Right lobe of liver (tissue), 6 donors: ENCODE results near the gene MIDN. TPM values are rescaled to one million over a fixed set of nuclear protein-coding genes. Genes with fewer than 3 reads are reported as not detected.

Experiments
- ATAC-seq, 4 donors: fragments of 200-7000 bp; cut with Tn5 transposase; one replicate each; pipeline ENCODE4 v1.9.1; 2020; ENCODE audit warnings: mild to moderate bottlenecking in 4 of 4, moderate library complexity in 4 of 4
- DNase-seq, 3 donors: peaks; one replicate each; pipeline ENCODE4 v3.0.0-alpha.2; 2020
- H3K27ac ChIP-seq, 3 donors: fragments of 200-600 bp; one replicate each; pipeline ENCODE4 v1.8.0; 2022
- H3K27me3 ChIP-seq, 2 donors: fragments of 200-600 bp; one replicate each; pipeline ENCODE4 v1.8.0; 2022
- H3K36me3 ChIP-seq, 4 donors: fragments of 200-600 bp; sonication (generic) in 1 of 4; one replicate each; pipeline versions ENCODE4 v1.5.1 to v1.8.0; 2017 to 2022; ENCODE audit warnings: control low read depth in 1 of 4
- H3K4me1 ChIP-seq, 4 donors: fragments of 200-600 bp; sonication (generic) in 1 of 4; one replicate each; pipeline versions ENCODE4 v1.5.1 to v1.8.0; 2017 to 2022; ENCODE audit warnings: control low read depth in 1 of 4
- H3K4me3 ChIP-seq, 3 donors: fragments of 200-600 bp; one replicate each; pipeline ENCODE4 v1.8.0; 2022
- H3K9me3 ChIP-seq, 4 donors: fragments of 200-600 bp; sonication (generic) in 1 of 4; one replicate each; pipeline versions ENCODE4 v1.5.1 to v1.8.0; 2017 to 2022; ENCODE audit warnings: control low read depth in 1 of 4
- CTCF ChIP-seq, 4 donors: fragments of 200-600 bp in 3 of 4; fragments of 450-650 bp in 1 of 4; IDR thresholded peaks; one replicate each; pipeline versions ENCODE4 v1.5.1 to v1.8.0; 2016 to 2022; ENCODE audit warnings: antibody characterized with exemption in 4 of 4, mild to moderate bottlenecking in 2 of 4
- POLR2A ChIP-seq: fragments of 450-650 bp; IDR thresholded peaks from one replicate; pipeline ENCODE4 v1.6.1; 2017; ENCODE audit warnings: antibody characterized with exemption, mild to moderate bottlenecking
- WGBS: methylation state at CpG from one replicate; pipeline ENCODE4 v1.1.6; 2018; ENCODE audit warnings: low coverage, low lambda C conversion rate; ENCODE audit not compliant: insufficient coverage; ENCODE audit errors: missing lambda C conversion rate; 5-methylcytosine and 5-hydroxymethylcytosine counted together
- intact Hi-C, 2 donors: fragments of 100-400 bp; cut with DNase I; formaldehyde crosslinking; loops; one replicate each; pipeline versions ENCODE4 v1.11.2 to v1.14.1; 2022
- total RNA-seq, 6 experiments: library from RNA; depleted of rRNA in 2 of 6; stranded (reverse); fragments of >200 nt in 2 of 6; fragmentation: NEBNext Ultra II Directional in 3 of 6; extraction: Animal tissue kit (Norgen Biotek cat#: 25700) in 3 of 6; gene quantifications; one replicate each; pipeline versions ENCODE4 v1.1.0 to v1.2.4, GENCODE V29; 2016 to 2023
- donor health status: DM: no; HTN: yes; CAD: no.
- donor health status: DM: no; HTN: no; CAD: no.
- donor health status: DM: no; HTN: no; CAD: no.
- donor health status: DM: no; HTN: yes; CAD: no.
- donor health status: DM: no; HTN: yes; CAD: no.

The MIDN gene
- total RNA-seq, 6 experiments from 2014 or later, result 22.3 to 55.1 (median 29.3) TPM

- peak within 1 kb of the TSS; percentile 57 to 72 (median 70) for H3K4me3 ChIP-seq
- peaks cover 10 to 49% (median 30%) of the 10 kb centered on the region in 4 donors for H3K36me3 ChIP-seq
- ATAC-seq (peak; percentile 65 to 86 (median 76)), DNase-seq (peak; percentile 96 to 97 (median 97))
- H3K4me1 ChIP-seq, result peaks cover 0 to 55% (median 23%) of the 10 kb centered on the region in 4 donors
- H3K27me3 ChIP-seq, result no peaks in the 10 kb centered on the region
- intact Hi-C loops, result loop anchor here in 1 of 2 donors (5.0 kb wide), 1 partner anchor 122 kb away; no protein-coding TSS in a partner anchor
- WGBS, result 0% methylated on average over 6 of the region's 98 CpGs
- TF ChIP-seq CTCF (IDR thresholded peaks at IDR 0.05) (peak in 1 of 4 donors; percentile 5), POLR2A (peak; percentile 93)
- no peaks in the 10 kb centered on the region for H3K9me3 ChIP-seq
- H3K27ac ChIP-seq, result peak within 1 kb of the TSS; percentile 84 to 97 (median 95)
These were observed 27.0 kb downstream of the MIDN start, which contains the start of gene FAM174C for GRCh38 chr19:1275260-1275975. TSS of gene FAM174C (plus strand) at chr19:1275530. CDS start at chr19:1275550, 20 bp downstream.

GRCh38 chr19:1275976-1276627, 27.7 kb downstream of the MIDN start:
- 55% methylated on average over 7 of the region's 43 CpGs for WGBS
- Histone ChIP-seq H3K4me3 (peak overlapping the region; percentile 57 to 72 (median 70)), H3K27me3 (no peaks in the 10 kb centered on the region), H3K4me1 (peaks cover 0 to 49% (median 20%) of the 10 kb centered on the region in 4 donors), H3K36me3 (peaks cover 7 to 45% (median 27%) of the 10 kb centered on the region in 4 donors), H3K9me3 (no peaks in the 10 kb centered on the region), H3K27ac (peak overlapping the region; percentile 84 to 97 (median 95))
- ATAC-seq, result no peak
- TF ChIP-seq CTCF (IDR thresholded peaks at IDR 0.05) (no peak), POLR2A (no peak)
- DNase-seq, result peak in 1 of 3 donors; percentile 74
- intact Hi-C loops, result loop anchor here in 1 of 2 donors (5.0 kb wide), 1 partner anchor 121 kb away; no protein-coding TSS in a partner anchor

- Histone ChIP-seq H3K27ac (peak overlapping the region in 1 of 3 donors; percentile 97), H3K9me3 (no peaks in the 10 kb centered on the region), H3K4me3 (peak overlapping the region in 2 of 3 donors; percentile 57 to 72), H3K4me1 (peaks cover 0 to 43% (median 18%) of the 10 kb centered on the region in 4 donors), H3K27me3 (no peaks in the 10 kb centered on the region), H3K36me3 (peaks cover 7 to 40% (median 24%) of the 10 kb centered on the region in 4 donors)
- intact Hi-C loops, result loop anchor here in 1 of 2 donors (5.0 kb wide), 1 partner anchor 121 kb away; no protein-coding TSS in a partner anchor
- TF ChIP-seq POLR2A, result no peak
- no peak for TF ChIP-seq CTCF (IDR thresholded peaks at IDR 0.05)
- 86% methylated on average over 5 of the region's 10 CpGs for WGBS
- DNase-seq (peak in 1 of 3 donors; percentile 35), ATAC-seq (no peak)
These were observed 28.2 kb downstream of the MIDN start for GRCh38 chr19:1276628-1277022.

GRCh38 chr19:1277061-1277460, 28.7 kb downstream of the MIDN start:
- DNase-seq (peak in 2 of 3 donors; percentile 35 to 57), ATAC-seq (no peak)
- intact Hi-C loops, result loop anchor here in 1 of 2 donors (5.0 kb wide), 1 partner anchor 120 kb away; no protein-coding TSS in a partner anchor
- Histone ChIP-seq H3K4me1 (peaks cover 0 to 39% (median 16%) of the 10 kb centered on the region in 4 donors), H3K4me3 (no peak overlapping the region), H3K27ac (no peak overlapping the region), H3K9me3 (no peaks in the 10 kb centered on the region), H3K27me3 (no peaks in the 10 kb centered on the region), H3K36me3 (peaks cover 7 to 36% (median 21%) of the 10 kb centered on the region in 4 donors)
- WGBS, result 93% methylated on average over 3 of the region's 15 CpGs
- no peak for TF ChIP-seq POLR2A
- TF ChIP-seq CTCF (IDR thresholded peaks at IDR 0.05), result no peak
